HepG2 (cell line): ENCODE results near the gene ONECUT2. TPM values are rescaled to one million over a fixed set of nuclear protein-coding genes. Genes with fewer than 3 reads are reported as not detected.
A peak's percentile ranks its signal among the peaks of the same experiment; 100 is the strongest.

Source experiments
- GMEB1 ChIP-seq: sonication (generic); formaldehyde crosslinking; IDR thresholded peaks from 2 replicates; pipeline ENCODE4 v1.5.1; 2020; ENCODE audit warnings: missing genetic modification reagents, mild to moderate bottlenecking, borderline replicate concordance
- HMGXB3 ChIP-seq: sonication (generic); formaldehyde crosslinking; IDR thresholded peaks from 2 replicates; pipeline ENCODE4 v1.4.0; 2020; ENCODE audit warnings: missing genetic modification reagents, borderline replicate concordance
- HNRNPL ChIP-seq: fragments of 200-400 bp; formaldehyde crosslinking; IDR thresholded peaks from 2 replicates; pipeline ENCODE4 v1.6.1; 2017; ENCODE audit warnings: mild to moderate bottlenecking, low read depth, low read length
- KDM3A ChIP-seq: IDR thresholded peaks from 2 replicates; pipeline ENCODE4 v1.6.1; 2018; ENCODE audit warnings: low read depth, missing compliant biosample characterization
- KLF9 ChIP-seq: IDR thresholded peaks from 2 replicates; pipeline ENCODE4 v1.6.1; 2016; ENCODE audit warnings: low read depth
- MAFF ChIP-seq: IDR thresholded peaks from 2 replicates; pipeline ENCODE4 v1.6.1; 2011; ENCODE audit warnings: low read depth, low read length, improper control_type of control experiment
- NFE2L1 ChIP-seq: sonication (generic); formaldehyde crosslinking; IDR thresholded peaks from 2 replicates; pipeline ENCODE4 v1.4.0; 2020; ENCODE audit warnings: missing genetic modification reagents, mild to moderate bottlenecking, borderline replicate concordance
- PITX1 ChIP-seq: sonication (generic); formaldehyde crosslinking; IDR thresholded peaks from 2 replicates; pipeline ENCODE4 v1.5.1; 2020; ENCODE audit warnings: mild to moderate bottlenecking, missing genetic modification reagents
- PLRG1 ChIP-seq: fragments of 450-650 bp; conservative IDR thresholded peaks from 2 replicates; pipeline ENCODE4 v1.6.1; 2016
- SP4 ChIP-seq: sonication (generic); formaldehyde crosslinking; IDR thresholded peaks from 2 replicates; pipeline ENCODE4 v1.8.1; 2023; ENCODE audit warnings: mild to moderate bottlenecking, missing genetic modification reagents
- SRSF4 ChIP-seq: fragments of 200-400 bp; formaldehyde crosslinking; IDR thresholded peaks from one replicate; pipeline ENCODE4 v1.6.1; 2018; ENCODE audit warnings: mild to moderate bottlenecking, low read depth, low read length, moderate library complexity; ENCODE audit not compliant: poor library complexity, severe bottlenecking
- ZBTB4 ChIP-seq: sonication (generic); formaldehyde crosslinking; IDR thresholded peaks from 2 replicates; pipeline ENCODE4 v1.4.0; 2020; ENCODE audit warnings: missing genetic modification reagents, mild to moderate bottlenecking, borderline replicate concordance
- ZFYVE20 ChIP-seq: sonication (generic); formaldehyde crosslinking; IDR thresholded peaks from 2 replicates; pipeline ENCODE4 v1.8.0; 2023; ENCODE audit warnings: low read depth, mild to moderate bottlenecking, moderate library complexity, missing genetic modification reagents, borderline replicate concordance
- ZNF17 ChIP-seq: sonication (generic); formaldehyde crosslinking; IDR thresholded peaks from 2 replicates; pipeline ENCODE4 v1.5.0; 2020; ENCODE audit warnings: mild to moderate bottlenecking, missing genetic modification reagents
- ZNF503 ChIP-seq: sonication (generic); formaldehyde crosslinking; IDR thresholded peaks from 2 replicates; pipeline ENCODE4 v1.4.0; 2020; ENCODE audit warnings: missing genetic modification reagents
- ZNF749 ChIP-seq: sonication (generic); formaldehyde crosslinking; IDR thresholded peaks from 2 replicates; pipeline ENCODE4 v1.8.0; 2022; ENCODE audit warnings: mild to moderate bottlenecking, missing genetic modification reagents, moderate library complexity, borderline replicate concordance
- polyA plus RNA-seq, 8 experiments: library from polyadenylated mRNA; depleted of rRNA in 3 of 8; stranded (reverse) in 7 of 8; unstranded in 1 of 8; fragments of >200 nt; fragmentation: Illumina TruSeq in 4 of 8; extraction: Trizol in 4 of 8; gene quantifications; 2 replicates each; pipeline versions ENCODE4 v1.2.1 to v1.2.3, GENCODE V29; 2011 to 2016; ENCODE audit warnings: low read depth in 4 of 8, missing spikeins in 1 of 8, mixed read lengths in 1 of 8; ENCODE audit not compliant: insufficient read depth in 1 of 8
- total RNA-seq, 5 experiments: library from RNA; depleted of rRNA; stranded (reverse); fragments of >200 nt; fragmentation: Illumina TruSeq; extraction: Trizol; gene quantifications; 2 replicates each; pipeline ENCODE4 v1.2.3, GENCODE V29; 2016; ENCODE audit warnings: low read depth in 1 of 5

Gene ONECUT2
- total and polyA plus RNA-seq, 2 of the 13 experiments (the other 11 are each of a cell fraction or from before 2014, with no cell fraction given), result 3.0 to 3.2 TPM

GRCh38 chr18:57445488-57446319, 10.5 kb downstream of the ONECUT2 start (continued):
- TF ChIP-seq ZBTB4 (CRISPR knock-in tag) (no peak), HNRNPL (peak; percentile 76; the same call in 1 of the 2 replicates), ZNF503 (0 out of 2 replicates have a peak, but pooled peaks have one; percentile 46), KLF9 (CRISPR knock-in tag) (no peak), ZNF17 (CRISPR knock-in tag) (no peak), KDM3A (CRISPR knock-in tag) (0 out of 2 replicates have a peak, but pooled peaks have one; percentile 25), HMGXB3 (CRISPR knock-in tag) (no peak), GMEB1 (no peak), ZNF749 (CRISPR knock-in tag) (no peak), SRSF4 (no peak), PITX1 (peak; percentile 68), PLRG1 (no peak), NFE2L1 (CRISPR knock-in tag) (no peak), SP4 (CRISPR knock-in tag) (no peak), MAFF (peak; percentile 90), ZFYVE20 (CRISPR knock-in tag) (no peak)
